Central memory CD8-positive, alpha-beta T cell (primary cell): ENCODE measurements around the gene CASP4.

Source experiments
- ATAC-seq: fragments of 150-1000 bp; cut with Tn5 transposase; replicated peaks from 2 replicates; pipeline ENCODE4 v1.10.0; 2022; ENCODE audit warnings: mild to moderate bottlenecking, moderate FRiP score, moderate number of reproducible peaks; ENCODE audit not compliant: poor library complexity, severe bottlenecking; ENCODE audit errors: extremely low read depth
- DNase-seq, 2 donors: peaks; one replicate each; pipeline ENCODE4 v3.0.0; 2021; ENCODE audit warnings: low spot score in 2 of 2
- H3K27ac Mint-ChIP-seq: one replicate; pipeline ENCODE4 v1.8.0; 2022; ENCODE audit warnings: low read depth, mild to moderate bottlenecking, moderate library complexity, mixed read lengths
- H3K27me3 Mint-ChIP-seq: one replicate; pipeline ENCODE4 v1.8.0; 2022; ENCODE audit warnings: mixed read lengths
- H3K36me3 Mint-ChIP-seq: one replicate; pipeline ENCODE4 v1.8.0; 2022; ENCODE audit warnings: mild to moderate bottlenecking, moderate library complexity, mixed read lengths; ENCODE audit not compliant: insufficient read depth
- H3K4me1 Mint-ChIP-seq: one replicate; pipeline ENCODE4 v1.8.0; 2022; ENCODE audit warnings: mixed read lengths
- H3K4me3 Mint-ChIP-seq: one replicate; pipeline ENCODE4 v1.8.0; 2022; ENCODE audit warnings: mild to moderate bottlenecking, moderate library complexity, mixed read lengths
- H3K9me3 Mint-ChIP-seq: one replicate; pipeline ENCODE4 v1.8.0; 2022; ENCODE audit warnings: mixed read lengths

The CASP4 gene

DNA sequence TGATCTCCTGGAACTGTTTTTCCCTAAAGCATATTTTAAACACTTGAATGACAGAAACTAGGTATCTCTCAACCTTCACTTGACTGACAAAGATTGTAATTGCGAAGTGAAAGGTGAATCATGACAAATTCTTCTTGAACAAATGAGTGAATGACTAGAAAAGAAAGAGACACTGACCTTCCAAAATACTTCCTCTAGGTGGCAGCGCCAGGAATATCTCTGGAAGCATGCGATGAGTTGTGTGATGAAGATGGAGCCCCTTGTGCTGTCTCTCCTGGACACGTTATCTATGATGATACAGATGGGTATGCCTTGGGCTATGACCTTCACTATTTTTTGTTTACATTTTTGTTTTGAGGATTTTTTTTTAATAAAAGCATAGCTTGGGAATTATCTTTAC is 63.1 kb downstream of the CASP4 start:
- Mint-ChIP-seq H3K27ac (no peak overlapping the region), H3K4me1 (peaks cover 33% of the 10 kb centered on the region), H3K9me3 (peaks cover 5% of the 10 kb centered on the region), H3K4me3 (no peak overlapping the region), H3K27me3 (no peaks in the 10 kb centered on the region), H3K36me3 (peaks cover 7% of the 10 kb centered on the region)
- DNase-seq, result no peak
- ATAC-seq, result no peak

DNA sequence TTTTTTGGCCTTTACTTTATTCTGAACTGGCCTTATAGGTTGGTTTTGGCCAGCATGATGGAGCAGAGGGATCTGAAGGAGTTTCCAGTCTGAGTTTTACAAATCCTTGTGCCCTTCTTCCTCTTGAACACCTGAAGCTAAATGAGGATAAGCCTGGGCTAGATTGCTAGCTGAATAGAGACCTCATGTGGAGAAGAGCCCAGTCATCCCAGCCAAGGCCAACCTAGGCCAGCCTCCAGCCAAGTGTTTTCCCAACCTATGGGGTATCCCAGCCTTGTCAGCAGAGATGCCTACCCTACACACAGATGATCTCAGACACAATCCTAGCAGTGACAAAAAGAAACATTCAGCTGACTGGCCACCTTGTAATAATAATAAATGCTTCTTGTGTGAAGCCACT is 69.1 kb downstream of the CASP4 start:
- peaks cover 8% of the 10 kb centered on the region for H3K36me3 Mint-ChIP-seq
- ATAC-seq (no peak), DNase-seq (no peak)
- no peaks in the 10 kb centered on the region for H3K27me3 Mint-ChIP-seq
- H3K4me3 Mint-ChIP-seq, result no peak overlapping the region
- H3K4me1 Mint-ChIP-seq, result peaks cover 39% of the 10 kb centered on the region
- peaks cover 5% of the 10 kb centered on the region for H3K9me3 Mint-ChIP-seq
- peak overlapping the region; percentile 81 for H3K27ac Mint-ChIP-seq

GRCh38 chr11:104898685-104899013 is 69.7 kb downstream of the CASP4 start:
- peaks cover 39% of the 10 kb centered on the region for H3K4me1 Mint-ChIP-seq
- peak overlapping the region; percentile 68 for H3K4me3 Mint-ChIP-seq
- H3K36me3 Mint-ChIP-seq, result peaks cover 7% of the 10 kb centered on the region
- peak overlapping the region; percentile 81 for H3K27ac Mint-ChIP-seq
- peaks cover 5% of the 10 kb centered on the region for H3K9me3 Mint-ChIP-seq
- no peak for DNase-seq
- H3K27me3 Mint-ChIP-seq, result no peaks in the 10 kb centered on the region
- ATAC-seq, result no peak

GRCh38 chr11:104897891-104898684 is 70.3 kb downstream of the CASP4 start, which contains the start of gene CASP12:
Gene CASP12, minus strand, starts transcription at chr11:104898460.
- DNase-seq (no peak), ATAC-seq (peak; percentile 83)
- Mint-ChIP-seq H3K27ac (peak within 1 kb of the TSS; percentile 81), H3K4me1 (peaks cover 39% of the 10 kb centered on the region), H3K9me3 (peaks cover 5% of the 10 kb centered on the region), H3K4me3 (peak within 1 kb of the TSS; percentile 68), H3K27me3 (no peaks in the 10 kb centered on the region), H3K36me3 (peaks cover 7% of the 10 kb centered on the region)

DNA sequence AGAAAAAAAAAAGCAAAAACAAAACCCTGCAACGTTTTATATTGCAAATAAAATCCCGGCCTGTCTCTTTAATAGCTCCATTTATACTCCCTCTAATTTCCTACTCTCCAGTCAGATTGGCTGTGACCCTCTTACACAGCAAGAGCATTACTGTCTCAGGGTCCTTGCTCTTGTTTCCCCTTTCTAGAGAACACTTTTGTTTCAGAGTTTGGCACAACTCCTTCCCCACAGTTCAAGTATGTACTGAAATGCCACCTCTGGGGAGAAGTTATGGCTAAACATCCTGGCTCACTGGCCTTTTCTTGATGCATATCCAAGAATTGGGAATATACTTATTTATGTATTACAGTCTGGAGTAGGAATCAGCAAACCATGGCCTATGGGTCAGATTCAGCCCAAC is 72.7 kb downstream of the CASP4 start:
- Mint-ChIP-seq H3K27ac (no peak overlapping the region), H3K4me3 (no peak overlapping the region), H3K36me3 (peaks cover 6% of the 10 kb centered on the region), H3K4me1 (peaks cover 24% of the 10 kb centered on the region), H3K9me3 (peaks cover 2% of the 10 kb centered on the region), H3K27me3 (no peaks in the 10 kb centered on the region)
- DNase-seq, result no peak
- no peak for ATAC-seq

DNA sequence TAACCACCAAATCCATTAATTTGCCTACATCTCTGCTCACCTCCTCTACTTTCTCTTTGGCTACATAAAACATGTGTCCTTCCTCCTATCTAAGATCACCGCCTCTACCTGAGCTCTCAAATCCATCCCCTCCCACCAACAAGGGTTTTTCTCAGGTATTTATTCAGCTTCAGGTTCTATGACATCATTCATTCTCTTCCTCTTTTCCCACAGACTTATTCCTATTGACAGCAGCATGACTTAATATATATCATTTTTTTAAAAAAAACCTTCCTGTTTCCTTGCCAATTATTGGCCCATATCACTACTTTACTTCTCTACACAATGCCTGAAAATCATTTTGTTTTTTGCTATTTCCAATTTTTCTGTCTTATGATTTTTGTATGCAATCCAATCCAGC is 74.5 kb downstream of the CASP4 start:
- DNase-seq, result no peak

More for the DNA sequence above, 74.5 kb downstream of the CASP4 start:
- no peaks in the 10 kb centered on the region for H3K9me3 Mint-ChIP-seq
- ATAC-seq, result no peak
- no peaks in the 10 kb centered on the region for H3K27me3 Mint-ChIP-seq
- H3K4me1 Mint-ChIP-seq, result peaks cover 18% of the 10 kb centered on the region
- no peak overlapping the region for H3K27ac Mint-ChIP-seq
- H3K36me3 Mint-ChIP-seq, result peaks cover 5% of the 10 kb centered on the region
- no peak overlapping the region for H3K4me3 Mint-ChIP-seq
